HT-29 (cell line): ENCODE measurements around the gene MT1H. TPM values are rescaled to one million over a fixed set of nuclear protein-coding genes. Genes with fewer than 3 reads are reported as not detected.
A peak's percentile ranks its signal among the peaks of the same experiment; 100 is the strongest.

Source experiments
- DNase-seq: peaks from one replicate; pipeline ENCODE4 v3.0.0-alpha.2; 2015; ENCODE audit warnings: low spot score
- total RNA-seq: library from RNA; depleted of rRNA; stranded (reverse); fragments of >200 nt; shearing (Covaris generic); gene quantifications from 2 replicates; pipeline ENCODE4 v1.2.3, GENCODE V29; 2014

The MT1H gene
- total RNA-seq, 1 experiment from 2014 or later = not detected

- no peak for DNase-seq
Measured at GRCh38 chr16:56636616-56637413, 32.8 kb upstream of the MT1H start.

DNA sequence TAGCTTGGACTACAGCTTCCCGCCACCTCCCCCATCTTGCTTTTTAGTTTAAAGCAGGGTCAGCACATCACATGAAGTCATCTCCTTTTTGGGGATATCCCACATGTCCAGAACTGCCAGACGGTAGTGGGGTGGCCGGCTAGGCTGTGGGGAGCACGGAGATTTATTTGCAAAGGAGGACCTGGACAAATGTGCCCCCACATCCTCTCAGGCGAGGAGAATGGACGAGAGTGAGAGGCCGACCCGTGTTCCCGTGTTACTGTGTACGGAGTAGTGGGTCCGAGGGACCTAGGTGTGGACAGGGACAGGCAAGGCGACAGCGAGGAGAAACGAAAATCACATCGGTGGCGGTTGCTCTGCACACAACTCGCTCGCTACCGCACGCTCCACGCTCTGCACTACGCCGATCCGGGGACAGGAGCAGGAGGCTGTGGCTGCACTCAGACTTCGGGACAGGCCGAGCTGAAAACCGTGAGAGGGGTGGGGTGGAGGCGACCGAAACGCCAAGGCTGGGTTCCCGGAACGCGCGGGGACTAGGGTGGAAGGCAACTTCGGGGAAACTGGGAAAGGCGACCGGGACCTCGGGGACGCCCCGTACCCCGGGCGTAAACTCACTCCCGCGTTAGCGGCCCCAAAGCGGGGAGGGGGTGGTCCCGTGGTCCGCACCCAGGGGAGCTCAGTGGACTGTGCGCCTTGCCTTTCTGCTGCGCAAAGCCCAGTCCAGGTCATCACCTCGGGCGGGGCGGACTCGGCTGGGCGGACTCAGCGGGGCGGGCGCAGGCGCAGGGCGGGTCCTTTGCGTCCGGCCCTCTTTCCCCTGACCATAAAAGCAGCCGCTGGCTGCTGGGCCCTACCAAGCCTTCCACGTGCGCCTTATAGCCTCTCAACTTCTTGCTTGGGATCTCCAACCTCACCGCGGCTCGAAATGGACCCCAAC is 31.5 kb upstream of the MT1H start, which contains the start of gene MT1A:
Gene MT1A, plus strand, starts transcription at position 853 of the 937 bp plus-strand sequence. Its CDS starts 73 bp downstream, at position 926.
- DNase-seq = peak; percentile 36

- no peak for DNase-seq
Measured at GRCh38 chr16:56639045-56639444, 30.6 kb upstream of the MT1H start.

GRCh38 chr16:56640076-56640475 is 29.5 kb upstream of the MT1H start:
- DNase-seq = no peak

DNA sequence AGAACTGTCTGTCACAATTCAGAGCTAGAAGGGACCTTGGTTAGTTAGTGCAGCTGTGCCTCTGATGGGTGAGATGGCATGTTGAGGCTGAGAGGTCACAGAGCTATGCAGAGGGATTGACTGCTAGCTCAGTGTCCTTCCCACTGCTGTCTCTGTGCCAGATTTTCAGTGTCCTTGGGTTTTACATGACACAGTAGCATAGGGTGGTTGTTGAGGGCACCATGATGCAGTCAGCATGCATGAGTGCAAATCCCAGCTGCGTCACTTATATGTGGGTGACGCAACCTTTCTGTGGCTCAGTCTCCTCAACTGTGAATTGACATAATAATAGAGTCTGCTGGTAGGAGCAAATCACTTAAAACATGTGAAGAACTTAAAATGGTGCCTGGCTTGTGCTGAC is 28.4 kb upstream of the MT1H start:
- DNase-seq = no peak

DNA sequence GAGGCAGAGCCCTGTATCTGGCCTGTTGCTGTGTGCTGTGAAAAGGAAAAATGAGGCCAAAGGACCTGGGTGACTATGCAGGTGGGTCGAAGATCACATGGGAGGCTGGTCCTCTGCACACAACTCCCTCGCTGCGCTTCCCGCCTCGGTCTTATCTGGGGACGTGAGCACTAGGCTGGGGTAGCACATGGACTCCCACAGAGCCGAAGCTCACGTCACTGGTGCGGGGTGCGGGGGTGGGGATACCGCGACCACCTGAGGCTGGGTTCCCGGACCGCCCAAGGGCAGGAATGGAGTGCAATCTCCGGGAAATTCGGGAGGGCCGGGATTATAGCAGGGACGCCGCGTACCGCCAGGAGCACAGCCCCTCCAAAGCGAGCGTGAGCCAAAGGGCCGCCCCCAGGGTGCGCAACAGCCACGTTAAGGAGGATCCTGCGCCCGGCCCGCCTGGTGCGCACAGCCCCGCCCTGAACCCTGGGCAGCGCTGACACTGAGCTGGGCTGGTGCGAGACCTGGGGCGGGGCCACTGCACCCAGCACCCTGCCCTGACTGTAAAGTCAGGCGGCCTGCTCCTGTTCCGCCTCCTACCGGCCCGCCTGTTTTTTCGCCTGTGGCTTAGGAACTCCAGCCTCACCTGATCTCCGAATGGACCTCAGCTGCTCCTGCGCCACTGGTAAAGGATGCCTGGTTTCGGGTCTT is 26.4 kb upstream of the MT1H start:
- peak; percentile 78 for DNase-seq

DNA sequence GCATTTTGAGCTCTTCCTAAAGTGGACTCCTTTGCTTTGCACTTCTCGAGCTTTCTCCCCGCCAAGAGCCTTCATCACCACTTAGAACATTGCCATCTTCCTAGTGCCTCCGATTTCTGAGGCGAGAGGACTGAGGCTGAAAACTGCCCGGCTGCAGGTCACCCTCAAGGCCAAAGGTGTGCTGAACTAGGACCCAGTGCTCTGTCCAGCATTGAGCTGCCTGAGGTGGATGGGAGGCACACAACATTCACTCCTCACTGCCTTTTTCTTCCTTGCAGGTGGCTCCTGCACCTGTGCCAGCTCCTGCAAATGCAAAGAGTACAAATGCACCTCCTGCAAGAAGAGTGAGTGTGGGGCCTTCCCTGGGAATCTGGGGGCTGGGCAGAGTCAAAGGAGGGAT is 25.8 kb upstream of the MT1H start:
- DNase-seq = no peak

GRCh38 chr16:56645311-56645710 is 24.3 kb upstream of the MT1H start:
- DNase-seq = no peak

DNA sequence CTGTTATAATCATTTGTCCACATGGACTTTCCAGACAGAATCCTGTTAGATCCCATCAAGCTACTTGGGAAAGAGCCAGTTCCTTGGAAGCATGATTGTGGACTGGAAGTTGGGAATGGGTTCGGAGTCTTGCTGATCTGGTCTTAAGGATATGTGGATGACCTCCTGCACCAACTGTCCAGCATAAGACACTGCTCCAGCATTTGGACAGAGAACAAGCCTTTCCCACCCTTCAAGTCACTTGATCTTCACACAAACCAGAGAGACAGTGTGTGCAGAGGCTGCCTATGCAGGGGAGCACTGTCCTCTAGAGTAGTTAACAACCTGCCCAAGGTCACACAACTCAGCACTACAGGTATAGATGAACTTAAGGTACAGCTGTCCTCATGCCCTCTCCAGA is 23.8 kb upstream of the MT1H start:
- DNase-seq = no peak

DNA sequence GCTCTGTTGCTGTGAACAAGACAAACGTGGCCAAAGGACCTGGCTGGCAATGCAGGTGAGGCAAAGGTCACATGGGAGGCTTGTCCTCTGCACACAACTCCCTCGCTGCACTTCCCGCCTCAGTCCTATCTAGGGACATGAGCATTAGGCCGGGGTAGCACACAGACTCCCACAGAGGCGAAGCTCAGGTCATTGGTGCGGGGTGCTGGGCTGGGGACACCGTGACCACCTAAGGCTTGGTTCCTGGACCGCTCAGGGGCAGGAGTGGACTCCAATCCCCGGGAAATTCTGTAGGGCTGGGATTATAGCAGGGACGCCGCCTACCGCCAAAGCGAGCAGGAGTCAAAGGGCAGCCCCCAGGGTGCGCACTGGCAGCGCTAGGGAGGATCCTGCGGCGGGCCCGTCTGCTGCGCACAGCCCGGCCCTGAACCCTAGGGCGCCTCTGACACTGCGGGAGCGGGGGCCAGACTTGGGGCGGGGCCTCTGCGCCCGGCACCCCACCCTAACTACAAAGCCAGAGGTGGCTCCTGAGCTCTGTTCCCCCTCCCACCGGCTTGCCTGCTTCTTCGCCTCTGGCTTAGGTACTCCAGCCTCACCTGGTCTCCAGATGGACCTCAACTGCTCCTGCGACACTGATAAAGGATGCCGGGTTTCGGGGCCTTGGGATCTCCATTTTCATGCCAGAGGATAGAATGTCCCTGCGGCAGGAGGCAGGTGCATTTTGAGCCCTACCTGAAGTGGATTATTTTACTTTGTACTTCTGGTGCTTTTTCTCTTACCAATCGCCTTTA is 21.8 kb upstream of the MT1H start:
- no peak for DNase-seq

GRCh38 chr16:56649271-56649670 is 20.3 kb upstream of the MT1H start:
- no peak for DNase-seq

- no peak for DNase-seq
Measured at GRCh38 chr16:56649820-56650219, 19.8 kb upstream of the MT1H start.

- DNase-seq = no peak
Measured at GRCh38 chr16:56651586-56651985, 18.0 kb upstream of the MT1H start, which contains the start of gene MT1B. MT1B (plus strand) TSS chr16:56651886; CDS start chr16:56651954, 68 bp downstream.

DNA sequence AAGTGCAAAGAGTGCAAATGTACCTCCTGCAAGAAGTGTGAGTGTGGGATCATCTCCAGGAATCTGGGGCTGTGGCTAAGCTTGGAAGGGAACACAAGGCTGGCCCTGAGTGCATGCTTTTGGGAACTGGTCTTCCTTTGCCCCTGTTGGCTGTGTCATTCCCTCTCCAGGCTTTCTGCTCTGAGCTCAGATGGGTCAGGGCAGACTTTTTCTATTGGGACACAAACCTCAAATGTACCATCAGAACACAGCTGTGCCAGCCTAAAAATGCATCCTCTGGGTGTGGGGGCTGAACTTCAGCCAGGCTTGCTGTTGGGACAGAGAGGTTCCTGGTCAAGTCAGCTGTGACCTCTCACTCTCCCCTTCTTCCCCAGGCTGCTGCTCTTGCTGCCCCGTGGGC is 17.0 kb upstream of the MT1H start:
- no peak for DNase-seq

GRCh38 chr16:56653218-56653617 is 16.4 kb upstream of the MT1H start:
- no peak for DNase-seq

DNA sequence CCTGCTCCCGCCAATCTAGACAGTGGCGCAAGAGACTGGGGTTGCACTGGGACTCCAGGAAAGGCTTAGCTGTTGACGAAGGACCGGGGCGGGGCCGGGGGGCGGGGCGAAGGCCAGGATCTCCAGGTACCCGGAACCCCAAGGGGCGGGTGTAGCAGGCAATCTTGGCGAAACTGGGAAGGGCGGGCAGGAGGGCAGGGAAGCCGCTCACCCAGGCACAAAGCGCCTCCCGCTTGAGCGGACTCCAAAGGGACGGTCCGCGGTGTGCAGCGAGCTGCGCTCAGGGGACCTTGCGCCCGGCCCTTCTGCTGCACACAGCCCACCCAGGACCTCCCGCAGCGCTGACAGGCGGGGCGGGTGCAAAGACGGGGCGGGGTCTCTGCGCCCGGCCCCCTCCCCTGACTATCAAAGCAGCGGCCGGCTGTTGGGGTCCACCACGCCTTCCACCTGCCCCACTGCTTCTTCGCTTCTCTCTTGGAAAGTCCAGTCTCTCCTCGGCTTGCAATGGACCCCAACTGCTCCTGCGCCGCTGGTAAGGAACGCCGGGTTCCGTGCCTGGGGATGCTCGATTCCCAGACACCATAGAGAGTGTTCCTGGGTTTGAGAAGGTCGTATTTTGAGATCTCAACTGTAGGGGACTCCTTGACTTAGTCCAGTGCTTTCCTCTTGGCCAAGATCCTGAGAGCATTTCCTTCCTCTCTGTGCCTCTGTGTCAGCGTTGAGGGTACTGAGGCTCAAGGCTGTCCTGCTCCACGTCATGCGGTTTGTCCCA is 11.9 kb upstream of the MT1H start, which contains the start of gene MT1F:
Gene MT1F, plus strand, starts transcription at position 405 of the 772 bp plus-strand sequence. Its CDS starts 100 bp downstream, at position 505.
- peak; percentile 87 for DNase-seq

DNA sequence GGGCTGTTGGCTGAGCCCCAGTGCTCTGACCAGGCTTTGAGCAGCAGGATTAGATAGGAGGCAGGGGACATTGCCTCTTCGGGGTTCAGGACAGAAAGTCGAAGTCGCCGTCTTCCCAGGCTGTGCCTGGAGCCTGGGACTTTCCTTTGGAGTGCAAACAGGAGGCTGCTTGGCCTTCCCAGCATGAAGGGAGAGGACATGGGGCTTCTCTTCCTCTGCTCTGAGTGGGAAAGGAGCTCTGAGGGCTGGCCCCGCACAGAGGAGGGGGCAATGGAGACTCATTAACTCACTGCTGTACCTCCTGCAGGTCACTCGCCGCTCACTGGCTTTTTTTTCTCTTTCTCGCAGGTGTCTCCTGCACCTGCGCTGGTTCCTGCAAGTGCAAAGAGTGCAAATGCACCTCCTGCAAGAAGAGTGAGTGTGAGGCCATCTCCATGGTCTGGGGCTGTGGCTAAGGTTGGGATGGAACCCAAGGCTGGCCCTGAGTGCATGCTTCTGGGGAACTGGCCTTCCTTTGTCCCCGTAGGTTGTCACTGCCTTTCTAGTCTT is 11.2 kb upstream of the MT1H start:
- no peak for DNase-seq

DNA sequence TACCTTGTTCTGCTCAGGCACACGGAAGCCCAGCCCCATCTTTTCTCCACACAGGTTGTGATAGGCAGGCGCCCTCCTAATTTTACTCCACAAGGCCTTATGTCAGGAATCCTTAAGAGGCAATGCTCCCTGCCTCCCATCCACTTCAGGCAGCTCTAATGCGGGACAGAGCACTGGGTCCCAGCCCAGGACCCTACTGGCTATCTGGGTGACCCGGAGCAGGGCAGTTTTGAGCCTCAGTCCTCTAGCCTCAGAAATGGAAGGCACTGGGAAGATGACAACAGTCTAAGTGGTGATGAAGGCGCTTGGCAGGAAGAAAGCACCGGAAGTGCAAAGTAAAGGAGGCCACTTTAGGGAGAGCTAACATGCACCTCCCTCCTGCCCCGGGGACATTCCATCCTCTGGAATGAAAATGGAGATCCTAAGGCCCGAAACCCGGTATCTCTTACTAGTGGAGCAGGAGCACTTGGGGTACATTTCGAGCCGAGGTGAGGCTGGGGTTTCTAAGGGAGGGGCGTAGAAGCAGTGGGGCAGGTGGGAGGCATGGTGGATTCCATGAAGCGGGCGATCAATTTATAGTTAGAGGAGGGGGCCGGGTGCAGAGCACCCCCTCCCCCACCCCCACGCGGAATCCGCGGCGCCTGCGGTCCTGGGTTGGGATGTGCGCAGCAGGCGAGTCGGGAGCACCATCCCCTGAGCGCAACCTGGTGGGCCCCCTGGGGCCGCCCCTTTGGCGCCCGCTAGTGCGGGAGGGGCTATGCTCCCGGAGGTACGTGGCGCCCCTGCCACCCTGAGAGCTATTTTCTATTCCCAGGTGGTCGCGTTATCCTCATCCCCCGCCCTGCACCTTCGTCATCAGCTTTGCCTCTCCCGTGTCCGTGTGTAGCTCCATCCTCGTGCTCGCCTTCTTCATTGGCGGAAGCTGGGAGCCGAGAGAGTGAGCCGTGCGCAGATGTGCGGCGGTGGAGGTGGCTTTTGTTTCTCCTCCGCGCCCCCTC is 7.0 kb upstream of the MT1H start:
- DNase-seq = no peak
